SH-SY5Y (cell line): Measurements from ENCODE around the gene PELI1.

Source experiments
- GATA2 ChIP-seq: IDR thresholded peaks from 2 replicates; pipeline ENCODE4 v1.6.1; 2011; ENCODE audit warnings: mild to moderate bottlenecking, low read depth, low read length
- GATA3 ChIP-seq: IDR thresholded peaks from 2 replicates; pipeline ENCODE4 v1.6.1; 2011; ENCODE audit warnings: low read depth, mild to moderate bottlenecking, low read length, moderate library complexity

DNA sequence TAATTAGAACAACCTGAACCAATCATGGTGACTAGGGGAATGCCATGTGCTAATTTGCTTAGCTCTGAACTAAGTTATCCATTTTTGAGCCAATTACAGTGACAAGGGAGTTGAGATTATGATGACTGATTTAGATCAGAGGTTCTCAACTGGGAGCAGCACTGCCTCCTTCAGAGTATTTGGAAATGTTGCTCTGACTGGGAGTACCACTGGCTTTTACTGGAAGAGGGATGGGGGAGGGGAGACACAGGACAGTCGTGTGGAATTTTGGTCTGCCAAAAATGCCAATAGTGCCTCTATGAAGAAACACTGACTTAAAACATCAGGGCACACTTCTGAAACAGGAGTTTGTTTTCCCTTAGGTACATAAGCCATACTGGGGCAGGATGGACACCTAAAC, 76.9 kb downstream of the PELI1 start:
- TF ChIP-seq GATA3 (no peak), GATA2 (no peak)
